Measurements from ENCODE around the gene METRN. TPM values are rescaled to one million over a fixed set of nuclear protein-coding genes. Genes with fewer than 3 reads are reported as not detected.

The METRN gene
- total and polyA plus RNA-seq, 5 donors from 2014 or later = 4.6 to 24.1 (median 16.6) TPM

- no peaks in the 10 kb centered on the region for H3K36me3 Mint-ChIP-seq
- H3K27me3 ChIP-seq (ENCODE audit: control insufficient read depth, insufficient read depth, low read length) = no peaks in the 10 kb centered on the region
- no peaks in the 10 kb centered on the region for H3K9me3 Mint-ChIP-seq
- peaks cover 36% of the 10 kb centered on the region for H3K4me1 ChIP-seq (ENCODE audit: control insufficient read depth, insufficient read depth, low read length, poor library complexity, severe bottlenecking)
- H3K4me3 ChIP-seq (ENCODE audit: low read depth, low read length) = no peak overlapping the region
- ATAC-seq (ENCODE audit: low read depth in 2 of 2) (no peak), DNase-seq (no peak)
- H3K9me3 ChIP-seq (ENCODE audit: control insufficient read depth in 2 of 2, low read length in 2 of 2) = no peaks in the 10 kb centered on the region
- no peak overlapping the region for H3K27ac Mint-ChIP-seq
- peaks cover 0 to 20% (median 2%) of the 10 kb centered on the region in 4 donors for H3K4me1 Mint-ChIP-seq
- H3K36me3 ChIP-seq (ENCODE audit: control insufficient read depth, insufficient read depth, low read length) = peaks cover 17% of the 10 kb centered on the region
- peak overlapping the region in 3 of 4 donors; percentile 66 to 71 (median 67) for H3K4me3 Mint-ChIP-seq
- no peaks in the 10 kb centered on the region for H3K27me3 Mint-ChIP-seq
- no peak overlapping the region for H3K27ac ChIP-seq (ENCODE audit: insufficient read depth, low read length, poor library complexity, severe bottlenecking)
Measured at GRCh38 chr16:670485-671352, 44.2 kb upstream of the METRN start.

GRCh38 chr16:671353-672131, 43.4 kb upstream of the METRN start:
- H3K4me3 Mint-ChIP-seq = peak overlapping the region in 3 of 4 donors; percentile 56 to 66 (median 61)
- H3K36me3 ChIP-seq (ENCODE audit: control insufficient read depth, insufficient read depth, low read length) = peaks cover 17% of the 10 kb centered on the region

GRCh38 chr16:672371-672770, 42.5 kb upstream of the METRN start:
- no peaks in the 10 kb centered on the region for H3K27me3 ChIP-seq (ENCODE audit: control insufficient read depth, insufficient read depth, low read length)
- Mint-ChIP-seq H3K4me3 (no peak overlapping the region), H3K9me3 (no peaks in the 10 kb centered on the region), H3K4me1 (peaks cover 0 to 26% (median 2%) of the 10 kb centered on the region in 4 donors), H3K36me3 (no peaks in the 10 kb centered on the region), H3K27me3 (no peaks in the 10 kb centered on the region), H3K27ac (no peak overlapping the region)
- no peak for ATAC-seq (ENCODE audit: low read depth in 2 of 2)
- H3K36me3 ChIP-seq (ENCODE audit: control insufficient read depth, insufficient read depth, low read length) = peaks cover 17% of the 10 kb centered on the region
- no peak overlapping the region for H3K4me3 ChIP-seq (ENCODE audit: low read depth, low read length)
- DNase-seq = no peak
- H3K9me3 ChIP-seq (ENCODE audit: control insufficient read depth in 2 of 2, low read length in 2 of 2) = no peaks in the 10 kb centered on the region
- H3K4me1 ChIP-seq (ENCODE audit: control insufficient read depth, insufficient read depth, low read length, poor library complexity, severe bottlenecking) = peaks cover 29% of the 10 kb centered on the region
- H3K27ac ChIP-seq (ENCODE audit: insufficient read depth, low read length, poor library complexity, severe bottlenecking) = no peak overlapping the region

More at GRCh38 chr16:671353-672131, 43.4 kb upstream of the METRN start:
- Mint-ChIP-seq H3K36me3 (no peaks in the 10 kb centered on the region), H3K27me3 (no peaks in the 10 kb centered on the region), H3K27ac (no peak overlapping the region), H3K4me1 (peaks cover 0 to 20% (median 2%) of the 10 kb centered on the region in 4 donors), H3K9me3 (no peaks in the 10 kb centered on the region)
- H3K9me3 ChIP-seq (ENCODE audit: control insufficient read depth in 2 of 2, low read length in 2 of 2) = no peaks in the 10 kb centered on the region
- ATAC-seq (ENCODE audit: low read depth in 2 of 2) = no peak
- no peak overlapping the region for H3K4me3 ChIP-seq (ENCODE audit: low read depth, low read length)
- H3K4me1 ChIP-seq (ENCODE audit: control insufficient read depth, insufficient read depth, low read length, poor library complexity, severe bottlenecking) = peaks cover 36% of the 10 kb centered on the region
- no peak overlapping the region for H3K27ac ChIP-seq (ENCODE audit: insufficient read depth, low read length, poor library complexity, severe bottlenecking)
- H3K27me3 ChIP-seq (ENCODE audit: control insufficient read depth, insufficient read depth, low read length) = no peaks in the 10 kb centered on the region
- DNase-seq = no peak

- no peak overlapping the region for H3K27ac Mint-ChIP-seq
- Histone ChIP-seq H3K27me3 (ENCODE audit: control insufficient read depth, insufficient read depth, low read length) (no peaks in the 10 kb centered on the region), H3K4me3 (ENCODE audit: low read depth, low read length) (no peak overlapping the region), H3K27ac (ENCODE audit: insufficient read depth, low read length, poor library complexity, severe bottlenecking) (no peak overlapping the region), H3K9me3 (ENCODE audit: control insufficient read depth in 2 of 2, low read length in 2 of 2) (no peaks in the 10 kb centered on the region), H3K4me1 (ENCODE audit: control insufficient read depth, insufficient read depth, low read length, poor library complexity, severe bottlenecking) (peaks cover 24% of the 10 kb centered on the region), H3K36me3 (ENCODE audit: control insufficient read depth, insufficient read depth, low read length) (peaks cover 17% of the 10 kb centered on the region)
- no peaks in the 10 kb centered on the region for H3K36me3 Mint-ChIP-seq
- DNase-seq (no peak), ATAC-seq (ENCODE audit: low read depth in 2 of 2) (no peak)
- H3K4me3 Mint-ChIP-seq = peak overlapping the region in 2 of 4 donors; percentile 28 to 43
- peaks cover 0 to 21% (median 0%) of the 10 kb centered on the region in 4 donors for H3K4me1 Mint-ChIP-seq
- H3K27me3 Mint-ChIP-seq = no peaks in the 10 kb centered on the region
- H3K9me3 Mint-ChIP-seq = no peaks in the 10 kb centered on the region
Measured at GRCh38 chr16:672851-673250, 42.1 kb upstream of the METRN start.

- ATAC-seq (ENCODE audit: low read depth in 2 of 2) = no peak
- Mint-ChIP-seq H3K27me3 (no peaks in the 10 kb centered on the region), H3K27ac (no peak overlapping the region), H3K4me3 (no peak overlapping the region), H3K36me3 (no peaks in the 10 kb centered on the region), H3K4me1 (peaks cover 0 to 19% (median 0%) of the 10 kb centered on the region in 4 donors), H3K9me3 (no peaks in the 10 kb centered on the region)
- H3K27ac ChIP-seq (ENCODE audit: insufficient read depth, low read length, poor library complexity, severe bottlenecking) = no peak overlapping the region
- H3K4me1 ChIP-seq (ENCODE audit: control insufficient read depth, insufficient read depth, low read length, poor library complexity, severe bottlenecking) = peaks cover 21% of the 10 kb centered on the region
- no peaks in the 10 kb centered on the region for H3K27me3 ChIP-seq (ENCODE audit: control insufficient read depth, insufficient read depth, low read length)
- H3K4me3 ChIP-seq (ENCODE audit: low read depth, low read length) = no peak overlapping the region
- no peaks in the 10 kb centered on the region for H3K9me3 ChIP-seq (ENCODE audit: control insufficient read depth in 2 of 2, low read length in 2 of 2)
- peaks cover 17% of the 10 kb centered on the region for H3K36me3 ChIP-seq (ENCODE audit: control insufficient read depth, insufficient read depth, low read length)
- no peak for DNase-seq
Measured at GRCh38 chr16:673399-673991, 41.4 kb upstream of the METRN start.

GRCh38 chr16:674214-674881, 40.6 kb upstream of the METRN start:
- Mint-ChIP-seq H3K4me1 (peaks cover 0 to 18% (median 3%) of the 10 kb centered on the region in 4 donors), H3K9me3 (no peaks in the 10 kb centered on the region), H3K27ac (no peak overlapping the region), H3K27me3 (no peaks in the 10 kb centered on the region), H3K4me3 (peak overlapping the region in 3 of 4 donors; percentile 24 to 92 (median 60)), H3K36me3 (no peaks in the 10 kb centered on the region)
- ATAC-seq (ENCODE audit: low read depth in 2 of 2) (no peak), DNase-seq (no peak)
- Histone ChIP-seq H3K36me3 (ENCODE audit: control insufficient read depth, insufficient read depth, low read length) (peaks cover 17% of the 10 kb centered on the region), H3K4me1 (ENCODE audit: control insufficient read depth, insufficient read depth, low read length, poor library complexity, severe bottlenecking) (peaks cover 18% of the 10 kb centered on the region), H3K9me3 (ENCODE audit: control insufficient read depth in 2 of 2, low read length in 2 of 2) (no peaks in the 10 kb centered on the region), H3K27ac (ENCODE audit: insufficient read depth, low read length, poor library complexity, severe bottlenecking) (no peak overlapping the region), H3K4me3 (ENCODE audit: low read depth, low read length) (no peak overlapping the region), H3K27me3 (ENCODE audit: control insufficient read depth, insufficient read depth, low read length) (no peaks in the 10 kb centered on the region)
